Right lobe of liver (tissue), 4 donors: ENCODE measurements around the gene RAD9A.

Experiments
- CTCF ChIP-seq, 4 donors: fragments of 200-600 bp in 3 of 4; fragments of 450-650 bp in 1 of 4; IDR thresholded peaks; one replicate each; pipeline versions ENCODE4 v1.5.1 to v1.8.0; 2016 to 2022; ENCODE audit warnings: antibody characterized with exemption in 4 of 4, mild to moderate bottlenecking in 2 of 4
- POLR2A ChIP-seq: fragments of 450-650 bp; IDR thresholded peaks from one replicate; pipeline ENCODE4 v1.6.1; 2017; ENCODE audit warnings: antibody characterized with exemption, mild to moderate bottlenecking
- donor health status: DM: no; HTN: no; CAD: no.
- donor health status: DM: no; HTN: no; CAD: no.
- donor health status: DM: no; HTN: yes; CAD: no.

DNA sequence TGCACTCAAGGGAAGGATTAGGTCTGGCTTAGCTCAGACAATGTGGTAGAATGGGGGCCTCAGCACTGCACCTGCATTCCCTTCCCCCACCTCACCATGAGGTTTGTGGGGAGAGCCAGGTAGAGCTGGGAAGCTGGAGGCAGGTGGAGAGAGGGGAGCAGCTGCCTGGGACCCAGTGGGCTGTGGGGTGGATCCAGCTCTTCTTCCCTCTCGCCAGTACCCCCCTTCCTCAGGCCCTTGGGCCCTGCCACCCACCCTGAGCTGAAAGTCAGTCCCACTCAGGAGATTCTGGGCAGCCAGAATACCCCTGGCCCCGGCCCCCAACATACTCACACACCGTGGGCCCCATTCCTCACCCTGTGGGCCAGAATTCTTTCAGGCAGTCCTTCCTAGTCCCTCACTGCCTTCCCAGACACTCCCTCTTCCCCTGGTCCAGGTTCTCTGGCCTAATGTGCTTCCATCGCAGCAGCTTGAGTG is 35.4 kb upstream of the RAD9A start:
- TF ChIP-seq CTCF (IDR thresholded peaks at IDR 0.05) (no peak), POLR2A (no peak)
